HG03565 (cell line): Measurements from ENCODE around the gene NPHP4.

Experiments used
- ATAC-seq: cut with Tn5 transposase; IDR thresholded peaks from one replicate; pipeline ENCODE4 v1.9.1; 2021; ENCODE audit warnings: mild to moderate bottlenecking, moderate library complexity; ENCODE audit not compliant: unreplicated experiment

The NPHP4 gene

GRCh38 chr1:5914676-5915365 lies 77.4 kb downstream of the NPHP4 start:
- no peak for ATAC-seq

GRCh38 chr1:5913876-5914275 lies 78.3 kb downstream of the NPHP4 start:
- ATAC-seq: no peak

DNA sequence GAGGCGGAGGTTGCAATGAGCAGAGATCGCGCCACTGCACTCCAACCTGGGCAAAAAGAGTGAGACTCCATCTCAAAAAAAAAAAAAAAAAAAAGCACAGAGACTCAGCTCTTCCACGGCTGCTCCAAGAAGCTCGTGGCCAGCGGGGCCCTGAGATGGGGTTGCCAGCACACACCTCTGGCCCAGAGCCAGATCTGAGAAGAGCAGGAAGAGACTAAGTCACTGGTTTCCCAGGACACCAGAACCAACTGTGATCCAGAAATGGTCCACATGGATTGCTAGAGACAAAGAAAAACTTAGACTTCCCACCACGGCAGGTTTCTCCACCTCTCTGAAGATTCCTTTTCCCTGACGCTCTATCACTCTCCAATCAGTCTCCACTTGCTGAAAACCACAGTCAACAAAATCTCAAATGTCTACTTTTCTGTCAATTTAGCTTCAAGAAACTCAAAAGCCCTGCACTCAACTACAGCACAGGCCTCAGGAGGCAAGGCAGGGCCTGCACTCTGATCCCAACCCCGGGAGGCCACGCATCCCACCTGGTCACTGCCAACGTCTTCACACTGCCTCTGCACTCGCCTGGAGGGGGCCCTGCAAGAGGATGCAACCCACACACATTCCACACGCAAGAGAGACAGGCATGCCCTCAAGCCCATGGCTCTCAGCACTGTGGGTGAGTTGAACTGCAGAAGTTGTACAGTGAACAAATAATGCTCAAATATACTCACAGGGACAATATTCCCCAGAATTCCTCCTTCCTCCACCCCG lies 79.0 kb downstream of the NPHP4 start:
- ATAC-seq: no peak

DNA sequence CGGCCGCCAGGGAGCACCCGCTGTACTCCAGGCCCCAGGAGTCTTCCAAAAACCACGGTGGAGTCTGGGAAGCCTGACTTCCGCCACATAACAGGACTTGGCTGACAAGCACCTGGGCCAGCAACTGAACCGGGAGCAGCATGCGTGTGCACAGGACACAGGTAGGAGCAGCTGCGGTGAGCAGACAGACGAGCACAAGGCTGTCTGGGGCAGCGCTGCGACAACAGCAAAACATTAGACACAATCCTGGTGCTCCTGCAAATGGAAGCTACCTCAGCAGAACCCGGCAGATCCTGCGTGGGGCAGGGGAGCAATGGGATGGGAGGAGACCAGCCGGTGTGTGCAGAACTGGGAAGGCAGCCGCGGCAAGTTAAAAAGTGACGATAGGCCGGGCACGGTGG lies 80.4 kb downstream of the NPHP4 start:
- no peak for ATAC-seq

DNA sequence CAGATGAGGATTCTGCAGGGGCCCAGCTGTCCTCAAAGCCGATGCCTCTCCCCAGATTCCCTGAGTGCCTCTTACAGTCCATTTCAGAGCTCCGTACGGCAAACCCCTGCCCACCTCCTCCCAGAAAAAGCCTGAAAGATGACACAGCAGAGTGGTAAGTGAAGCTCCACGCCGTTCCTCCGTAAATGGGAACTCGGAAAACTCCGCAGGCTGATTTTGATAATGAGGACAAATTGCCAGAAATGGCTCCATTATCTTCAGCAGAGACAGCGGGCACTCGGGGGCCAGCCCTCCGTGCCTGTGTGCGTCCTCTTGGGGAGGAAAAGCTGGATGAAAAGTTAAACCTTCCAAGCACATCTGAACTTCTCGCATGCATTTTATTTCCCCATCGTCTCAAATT lies 81.1 kb downstream of the NPHP4 start:
- no peak for ATAC-seq

GRCh38 chr1:5910666-5911065 lies 81.6 kb downstream of the NPHP4 start:
- ATAC-seq: no peak

- ATAC-seq: no peak
These were observed 82.0 kb downstream of the NPHP4 start for GRCh38 chr1:5910276-5910620.

- ATAC-seq: no peak
These were observed 82.5 kb downstream of the NPHP4 start for GRCh38 chr1:5909576-5910275.

DNA sequence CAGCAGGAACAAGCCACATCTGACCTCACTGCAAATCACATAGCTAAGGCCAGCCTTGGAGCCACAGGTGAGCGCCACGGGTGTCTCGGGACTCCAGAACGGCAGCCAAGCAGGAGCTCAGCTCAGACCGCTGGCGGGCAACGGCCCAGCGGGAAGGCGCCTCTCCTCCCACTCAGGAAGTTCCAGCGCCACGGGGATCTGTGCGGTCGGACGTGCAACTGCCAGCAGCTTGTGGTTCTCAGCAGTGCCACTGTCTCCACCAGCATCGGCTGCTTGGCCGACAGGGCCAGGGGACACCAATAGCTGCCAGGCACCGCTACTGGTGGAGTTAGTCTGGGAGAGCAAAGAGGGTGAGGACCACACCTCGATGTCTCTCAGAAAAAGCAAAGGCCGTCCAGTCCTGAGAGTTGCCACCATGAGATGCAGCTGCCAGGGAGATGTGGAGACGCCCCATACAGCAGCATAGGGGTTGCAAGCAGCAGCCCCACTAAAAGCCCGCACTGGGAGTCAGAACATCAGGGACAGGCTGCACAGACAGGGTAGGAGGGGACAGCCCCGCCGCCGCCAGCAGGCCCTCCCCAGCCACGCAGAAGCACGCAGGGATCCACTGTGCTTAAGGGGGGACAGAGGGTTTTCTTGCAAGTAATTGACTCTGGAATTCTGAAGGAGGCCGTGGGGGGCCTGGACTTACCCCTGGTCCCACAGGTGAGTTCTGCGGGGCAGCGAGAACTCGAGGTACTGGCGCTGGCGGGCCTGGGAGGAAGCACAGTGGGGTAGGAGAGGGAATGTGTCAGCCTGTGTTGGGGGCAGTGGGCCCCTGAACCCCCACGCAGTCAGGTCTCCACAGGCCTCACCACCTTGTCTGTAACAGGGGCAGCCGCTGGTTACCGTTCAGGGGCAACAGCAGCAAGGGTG lies 83.5 kb downstream of the NPHP4 start:
- no peak for ATAC-seq

- ATAC-seq: no peak
These were observed 84.3 kb downstream of the NPHP4 start for GRCh38 chr1:5907966-5908365.

GRCh38 chr1:5907386-5907785 lies 84.8 kb downstream of the NPHP4 start:
- ATAC-seq: no peak

- ATAC-seq: no peak
These were observed 85.3 kb downstream of the NPHP4 start for GRCh38 chr1:5906966-5907365.

GRCh38 chr1:5906116-5906515 lies 86.1 kb downstream of the NPHP4 start:
- no peak for ATAC-seq

- ATAC-seq: no peak
These were observed 86.8 kb downstream of the NPHP4 start for GRCh38 chr1:5905436-5905835.

GRCh38 chr1:5904551-5904950 lies 87.7 kb downstream of the NPHP4 start:
- ATAC-seq: no peak

DNA sequence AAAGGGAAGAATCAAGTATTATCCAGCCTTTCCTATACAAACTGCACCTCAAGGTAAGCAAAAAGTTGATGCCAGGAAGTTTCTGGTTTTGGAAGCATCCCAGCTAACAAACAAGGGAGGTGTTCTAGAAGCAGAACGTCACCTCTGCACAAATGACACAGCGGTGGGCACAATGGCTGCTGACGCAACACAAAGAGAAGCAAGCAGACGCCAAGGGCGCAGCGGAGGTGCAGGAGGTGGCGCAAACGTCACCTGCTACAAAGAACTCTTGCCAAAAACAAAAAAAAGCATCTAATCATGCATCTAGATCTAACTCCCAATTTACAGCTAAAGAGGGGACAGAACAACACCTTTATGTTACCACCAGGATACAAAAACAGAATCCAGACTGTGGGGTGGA lies 88.5 kb downstream of the NPHP4 start:
- no peak for ATAC-seq

- ATAC-seq: no peak
These were observed 89.2 kb downstream of the NPHP4 start for GRCh38 chr1:5903031-5903430.

DNA sequence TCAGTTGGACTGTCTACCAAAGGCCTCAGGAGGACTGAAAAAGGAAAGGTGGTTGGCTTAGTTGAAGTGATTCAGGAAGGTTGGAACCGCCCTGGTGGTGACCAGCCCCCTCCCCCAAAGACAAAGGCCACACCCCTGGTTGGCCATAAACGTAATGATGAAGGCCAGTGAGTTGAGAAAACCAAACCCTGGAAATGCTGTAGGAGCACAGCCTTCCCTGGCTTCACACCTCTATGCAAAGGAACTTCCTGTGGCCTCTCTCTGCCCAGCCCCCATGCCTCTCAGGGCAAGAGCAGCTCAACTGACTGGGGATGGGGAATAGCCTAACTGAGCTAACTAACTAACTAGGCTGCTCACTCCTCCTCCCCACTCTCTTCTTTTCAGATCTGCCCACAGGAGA lies 90.4 kb downstream of the NPHP4 start:
- no peak for ATAC-seq

GRCh38 chr1:5901150-5901549 lies 91.1 kb downstream of the NPHP4 start:
- ATAC-seq: no peak

DNA sequence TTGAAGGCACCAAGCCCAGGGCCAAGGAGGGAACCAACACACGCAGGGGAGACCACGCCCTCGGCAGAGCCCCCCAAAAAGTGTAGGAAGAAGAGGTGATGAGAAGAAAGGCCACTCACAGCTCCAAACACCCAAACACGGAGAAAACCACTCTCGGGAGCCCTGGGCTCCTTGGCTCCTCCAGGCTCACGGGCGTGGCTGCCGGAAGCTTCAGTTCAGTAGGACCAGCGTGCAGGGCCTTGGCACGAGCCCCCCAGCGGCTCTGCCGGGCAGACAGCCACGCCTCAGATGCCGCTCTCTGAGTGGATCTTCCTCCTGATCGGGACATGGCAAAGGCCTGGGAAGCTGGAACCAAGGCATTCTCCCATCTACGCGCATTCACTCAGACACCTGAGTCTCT lies 94.0 kb downstream of the NPHP4 start:
- ATAC-seq: no peak
